GM12875 (cell line): ENCODE results near the gene GPI.

Experiments
- H3K4me3 ChIP-seq: one replicate; pipeline ENCODE4 v1.5.1; 2011; ENCODE audit warnings: low read depth, low read length, control low read depth
- CTCF ChIP-seq: IDR thresholded peaks from 2 replicates; pipeline ENCODE4 v1.5.1; 2011; ENCODE audit warnings: low read depth, mild to moderate bottlenecking, control low read depth, inconsistent platforms, low read length, moderate library complexity, borderline replicate concordance; ENCODE audit not compliant: insufficient read depth

Gene GPI

GRCh38 chr19:34321735-34322134 is 43.3 kb upstream of the GPI start:
- no peak overlapping the region for H3K4me3 ChIP-seq
- TF ChIP-seq CTCF, result no peak

- H3K4me3 ChIP-seq, result no peak overlapping the region
- no peak for TF ChIP-seq CTCF
These were observed 41.4 kb upstream of the GPI start for GRCh38 chr19:34323433-34324204.

GRCh38 chr19:34324320-34324719 is 40.7 kb upstream of the GPI start:
- H3K4me3 ChIP-seq, result no peak overlapping the region
- no peak for TF ChIP-seq CTCF

GRCh38 chr19:34325181-34325580 is 39.8 kb upstream of the GPI start:
- H3K4me3 ChIP-seq, result no peak overlapping the region
- no peak for TF ChIP-seq CTCF

- TF ChIP-seq CTCF, result no peak
These were observed 38.8 kb upstream of the GPI start for GRCh38 chr19:34325981-34326787.

GRCh38 chr19:34327851-34328250 is 37.1 kb upstream of the GPI start:
- H3K4me3 ChIP-seq, result no peak overlapping the region
- no peak for TF ChIP-seq CTCF

More at GRCh38 chr19:34325981-34326787, 38.8 kb upstream of the GPI start:
- no peak overlapping the region for H3K4me3 ChIP-seq
